ENCODE results near the gene MMP28. TPM values are rescaled to one million over a fixed set of nuclear protein-coding genes. Genes with fewer than 3 reads are reported as not detected.

The MMP28 gene
- polyA plus RNA-seq, 3 donors: 1.4 to 1.5 (median 1.4) TPM

DNA sequence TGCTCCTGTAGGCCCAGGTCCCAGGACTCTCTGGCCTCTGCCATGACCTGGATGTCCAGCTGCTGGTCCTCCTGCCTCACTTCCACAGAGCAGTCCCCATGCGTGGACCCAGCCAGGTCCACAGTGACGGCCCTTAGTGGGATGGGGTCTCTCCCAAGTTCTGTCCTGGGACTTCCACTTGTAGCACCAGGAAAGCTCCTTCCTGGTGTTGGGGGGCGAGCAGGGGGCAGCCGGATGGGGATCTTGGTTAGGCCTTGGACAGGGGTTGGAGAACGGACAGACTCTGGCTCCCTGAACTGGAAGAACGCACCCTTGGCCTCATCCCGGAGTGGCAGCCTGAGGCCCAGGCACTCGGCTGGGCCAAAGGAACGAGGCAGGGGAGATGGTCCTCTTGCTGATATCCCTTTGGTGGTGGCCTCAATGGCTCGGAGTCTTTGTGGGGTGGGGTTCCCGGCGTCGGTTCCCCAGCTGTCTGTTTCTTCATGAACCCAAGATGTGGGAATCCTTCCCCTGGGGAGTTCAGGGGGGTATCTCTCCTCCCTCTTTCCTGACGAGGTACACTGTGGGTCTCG, 49.6 kb downstream of the MMP28 start:
- DNase-seq (ENCODE audit: low read depth in 3 of 3, low spot score in 2 of 3): no peak

DNA sequence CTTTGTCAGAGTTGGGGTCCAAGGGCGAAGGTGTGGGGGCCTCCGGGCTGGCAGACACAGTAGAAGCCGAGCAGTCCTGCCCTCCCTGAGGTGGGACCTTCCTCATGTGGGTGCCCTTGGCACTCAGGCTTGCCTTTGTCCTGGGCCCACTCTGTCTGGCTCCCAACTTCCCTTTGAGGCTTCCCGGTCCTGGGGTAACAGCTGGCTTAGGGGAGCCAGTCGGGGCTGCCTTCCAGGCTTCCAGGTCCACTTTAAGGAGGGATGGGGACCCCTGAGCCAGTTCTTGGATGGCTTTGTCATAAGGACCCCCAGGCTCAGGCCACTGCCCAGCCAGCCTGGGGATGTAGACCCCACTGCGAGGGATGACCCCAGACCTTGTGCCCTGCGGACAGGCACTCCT, 50.2 kb downstream of the MMP28 start:
- no peak for DNase-seq (ENCODE audit: low read depth in 3 of 3, low spot score in 2 of 3)

DNA sequence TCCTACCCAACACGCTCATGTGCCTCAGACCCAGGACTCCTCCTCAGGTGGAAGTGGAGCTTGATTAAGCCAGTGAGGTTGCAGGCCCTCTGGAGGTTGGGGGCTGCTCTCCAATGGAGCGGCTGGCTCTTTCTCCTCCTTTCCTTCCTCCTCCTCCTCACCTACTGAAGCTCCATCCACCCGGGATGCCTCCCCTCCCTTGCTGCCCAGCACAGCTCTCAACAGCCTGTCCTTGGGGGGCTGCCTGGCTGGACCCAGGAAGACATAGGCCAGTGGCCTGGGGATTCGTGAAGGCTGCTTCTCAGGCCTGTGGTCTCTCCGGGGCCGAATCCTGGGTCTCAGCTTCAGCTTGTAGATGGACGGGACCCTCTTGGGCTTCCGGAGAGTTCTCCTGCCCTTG, 50.6 kb downstream of the MMP28 start:
- DNase-seq (ENCODE audit: low read depth in 3 of 3, low spot score in 2 of 3): no peak

DNA sequence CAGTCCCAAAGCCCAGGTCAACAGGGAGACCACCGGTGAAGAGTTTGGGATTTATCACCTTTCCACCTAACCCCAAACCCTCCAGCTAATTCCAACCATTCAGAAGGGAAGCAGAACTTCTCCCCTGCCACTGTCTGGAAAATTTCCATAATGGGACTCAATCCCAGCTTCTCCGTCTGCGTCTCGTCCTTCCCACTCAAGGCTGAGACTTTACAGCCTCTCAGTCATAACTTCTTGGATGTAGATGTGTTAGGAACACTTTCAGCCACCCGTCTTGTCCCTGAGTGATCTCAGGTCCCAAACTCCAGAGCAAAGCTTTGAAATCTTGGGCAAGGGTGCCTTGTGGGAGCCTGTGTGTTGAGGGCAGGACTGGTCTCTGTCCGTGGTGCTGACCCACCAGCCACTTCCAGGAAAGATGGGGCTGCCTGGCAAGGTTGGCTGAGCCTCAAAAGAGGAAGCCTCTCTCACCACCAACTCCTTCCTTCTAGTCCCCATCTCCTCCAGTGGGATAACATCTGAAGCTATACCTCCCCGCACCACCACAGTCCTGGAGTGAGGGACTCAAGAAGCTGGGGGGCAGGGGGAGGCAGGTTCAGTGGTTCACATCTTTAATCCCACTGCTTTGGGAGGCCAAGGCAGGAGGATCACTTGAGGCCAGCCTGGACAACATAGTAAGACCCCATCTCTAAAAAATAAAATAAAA, 51.7 kb downstream of the MMP28 start:
- no peak for DNase-seq (ENCODE audit: low read depth in 3 of 3, low spot score in 2 of 3)

DNA sequence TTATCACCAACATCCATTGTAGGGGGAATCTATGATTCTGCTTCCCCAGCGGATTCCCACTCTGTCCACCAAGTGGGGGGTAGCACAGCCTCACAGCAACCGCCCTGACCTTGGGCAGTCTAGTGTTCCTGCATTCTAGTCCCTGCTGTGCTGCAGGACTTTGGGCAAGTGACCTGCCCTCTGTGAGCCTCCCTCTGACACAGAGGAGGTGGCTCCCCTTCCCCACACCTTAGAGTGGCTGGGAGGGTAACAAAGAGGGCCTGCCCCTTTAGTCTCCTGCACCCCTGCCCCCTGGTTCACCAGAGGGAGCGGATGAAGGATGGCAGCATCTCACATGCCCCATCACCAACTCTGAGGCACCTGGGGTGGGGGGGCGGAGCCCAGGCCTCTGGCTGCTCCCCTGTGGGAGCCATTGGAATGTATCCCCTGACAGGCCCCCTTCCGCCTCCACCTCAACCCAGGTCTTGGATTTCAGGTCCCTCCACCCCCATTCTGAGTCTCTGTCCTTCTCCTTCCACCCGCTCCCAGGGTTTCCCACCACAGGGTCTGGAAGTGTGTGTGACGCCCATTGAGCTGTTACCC, 52.5 kb downstream of the MMP28 start:
- DNase-seq (ENCODE audit: low read depth in 3 of 3, low spot score in 2 of 3): no peak

DNA sequence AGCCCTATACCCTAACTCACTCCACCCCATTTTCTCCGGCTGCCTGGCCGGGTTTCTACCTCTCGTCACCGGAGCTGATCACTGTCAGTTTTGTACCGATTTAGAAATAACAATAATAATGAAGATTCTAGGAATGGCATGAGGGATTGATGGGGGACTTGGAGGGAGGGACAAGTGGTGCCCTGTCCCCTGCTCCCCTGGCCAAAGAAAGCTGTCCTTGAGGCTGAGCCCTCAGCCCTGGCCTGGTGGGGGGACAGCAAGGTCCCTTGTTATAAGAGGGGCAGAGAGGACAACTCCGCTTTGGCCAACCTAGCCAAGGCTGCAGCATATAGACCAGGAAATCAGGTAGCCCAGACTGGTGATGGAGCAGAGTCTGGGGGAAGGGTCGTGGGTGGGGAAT, 52.9 kb downstream of the MMP28 start:
- no peak for DNase-seq (ENCODE audit: low read depth in 3 of 3, low spot score in 2 of 3)

DNA sequence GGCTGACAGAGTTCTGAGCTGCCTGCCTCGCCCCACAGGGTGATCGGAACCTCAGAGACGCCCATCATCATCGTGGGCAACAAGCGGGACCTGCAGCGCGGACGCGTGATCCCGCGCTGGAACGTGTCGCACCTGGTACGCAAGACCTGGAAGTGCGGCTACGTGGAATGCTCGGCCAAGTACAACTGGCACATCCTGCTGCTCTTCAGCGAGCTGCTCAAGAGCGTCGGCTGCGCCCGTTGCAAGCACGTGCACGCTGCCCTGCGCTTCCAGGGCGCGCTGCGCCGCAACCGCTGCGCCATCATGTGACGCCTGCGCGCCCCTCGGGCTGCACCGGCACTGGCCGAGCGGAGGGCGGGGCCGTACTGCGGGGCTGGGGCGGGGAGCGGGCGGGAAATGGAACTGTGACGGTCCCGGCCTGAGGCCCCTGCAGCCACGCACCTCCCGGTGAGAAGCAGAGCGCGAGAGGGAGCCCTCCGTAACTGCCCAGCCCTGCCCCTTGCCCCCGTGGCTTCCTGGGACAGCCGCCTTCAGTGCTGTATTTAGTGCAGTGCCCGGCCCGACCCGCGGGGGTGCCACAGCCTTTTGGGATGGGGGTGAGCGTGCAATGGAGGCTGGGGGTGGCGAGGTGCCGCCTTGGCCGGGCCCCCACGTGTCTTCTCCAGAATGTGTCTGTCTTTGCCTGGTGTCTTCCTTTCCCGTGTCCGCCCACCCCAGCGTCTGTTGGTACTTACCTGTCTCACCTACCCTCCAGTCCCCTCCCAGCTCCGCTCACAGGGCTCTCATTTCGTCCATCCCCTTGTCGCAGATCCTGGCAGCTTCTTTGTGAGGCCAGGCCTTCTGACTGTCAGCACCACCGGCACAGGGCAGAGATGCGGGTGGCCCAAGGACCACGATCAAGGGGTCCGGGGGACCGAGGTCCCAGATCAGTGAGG, 54.2 kb downstream of the MMP28 start:
- no peak for DNase-seq (ENCODE audit: low read depth in 3 of 3, low spot score in 2 of 3)

DNA sequence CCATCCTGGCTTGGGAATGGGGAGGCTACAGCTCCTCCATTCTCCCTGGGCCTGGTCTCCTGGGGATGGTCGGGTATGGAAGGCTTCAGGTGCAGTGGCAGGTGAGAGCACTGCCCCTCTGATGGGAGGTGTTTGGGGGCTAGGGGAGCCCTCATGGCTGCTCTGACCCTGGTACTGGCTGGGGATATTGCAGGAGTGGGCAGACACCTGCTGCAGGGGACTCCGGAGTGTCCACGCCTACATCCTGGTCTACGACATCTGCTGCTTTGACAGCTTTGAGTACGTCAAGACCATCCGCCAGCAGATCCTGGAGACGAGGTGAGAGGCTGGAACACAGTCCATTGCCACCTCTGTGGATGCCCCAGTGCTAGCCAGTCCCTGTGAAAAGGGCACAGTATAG, 55.2 kb downstream of the MMP28 start:
- no peak for DNase-seq (ENCODE audit: low read depth in 3 of 3, low spot score in 2 of 3)

DNA sequence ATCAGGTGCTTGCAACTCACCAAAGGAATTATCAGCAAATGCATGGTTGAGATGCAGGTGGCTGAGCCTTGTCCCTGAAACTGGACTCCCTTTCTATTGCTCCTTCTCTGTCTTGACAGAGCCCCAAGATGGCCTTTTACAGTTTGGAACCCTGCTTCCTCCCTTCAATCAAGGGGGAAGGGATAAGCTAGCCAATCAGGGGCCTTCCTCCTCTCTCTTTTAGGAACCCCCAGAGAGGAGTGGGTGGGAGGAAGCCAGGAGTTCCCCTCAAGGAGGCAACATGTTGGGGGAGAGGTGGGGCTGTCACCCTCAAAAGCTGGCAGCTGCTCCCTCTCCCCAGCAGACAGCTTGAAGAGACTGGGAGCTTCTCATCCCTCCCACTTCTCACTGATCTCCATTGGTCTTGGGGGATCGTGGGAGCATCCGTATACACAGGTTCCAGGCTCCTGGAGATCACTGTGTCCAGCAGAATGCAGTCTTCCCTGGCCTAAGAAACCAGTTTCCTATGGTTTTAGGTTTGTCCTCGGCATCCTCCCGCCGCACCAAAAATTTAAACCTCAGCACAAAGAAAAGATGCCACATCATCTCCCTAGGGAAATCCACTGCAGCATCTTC, 56.8 kb downstream of the MMP28 start:
- no peak for DNase-seq (ENCODE audit: low read depth in 3 of 3, low spot score in 2 of 3)

DNA sequence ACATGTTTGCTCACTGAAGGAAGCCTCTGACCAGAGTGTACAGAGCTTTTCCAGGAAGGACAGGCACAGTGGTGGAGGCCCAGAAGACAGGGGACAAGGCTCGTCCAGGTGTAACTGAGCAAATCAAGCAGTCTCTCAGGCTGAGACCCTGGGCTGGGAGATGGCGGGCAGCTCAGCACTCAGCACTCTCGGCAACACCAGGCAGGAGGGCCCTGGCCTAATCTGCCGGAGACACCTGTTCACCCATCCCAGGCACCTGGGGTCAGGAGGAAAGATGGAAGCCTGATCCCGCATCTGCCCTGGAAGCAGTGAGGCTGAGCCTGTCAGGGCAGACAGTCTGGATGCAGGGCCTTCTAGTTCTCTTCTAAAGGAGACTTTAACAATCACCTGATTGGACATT, 59.2 kb downstream of the MMP28 start:
- no peak for DNase-seq (ENCODE audit: low read depth in 3 of 3, low spot score in 2 of 3)

DNA sequence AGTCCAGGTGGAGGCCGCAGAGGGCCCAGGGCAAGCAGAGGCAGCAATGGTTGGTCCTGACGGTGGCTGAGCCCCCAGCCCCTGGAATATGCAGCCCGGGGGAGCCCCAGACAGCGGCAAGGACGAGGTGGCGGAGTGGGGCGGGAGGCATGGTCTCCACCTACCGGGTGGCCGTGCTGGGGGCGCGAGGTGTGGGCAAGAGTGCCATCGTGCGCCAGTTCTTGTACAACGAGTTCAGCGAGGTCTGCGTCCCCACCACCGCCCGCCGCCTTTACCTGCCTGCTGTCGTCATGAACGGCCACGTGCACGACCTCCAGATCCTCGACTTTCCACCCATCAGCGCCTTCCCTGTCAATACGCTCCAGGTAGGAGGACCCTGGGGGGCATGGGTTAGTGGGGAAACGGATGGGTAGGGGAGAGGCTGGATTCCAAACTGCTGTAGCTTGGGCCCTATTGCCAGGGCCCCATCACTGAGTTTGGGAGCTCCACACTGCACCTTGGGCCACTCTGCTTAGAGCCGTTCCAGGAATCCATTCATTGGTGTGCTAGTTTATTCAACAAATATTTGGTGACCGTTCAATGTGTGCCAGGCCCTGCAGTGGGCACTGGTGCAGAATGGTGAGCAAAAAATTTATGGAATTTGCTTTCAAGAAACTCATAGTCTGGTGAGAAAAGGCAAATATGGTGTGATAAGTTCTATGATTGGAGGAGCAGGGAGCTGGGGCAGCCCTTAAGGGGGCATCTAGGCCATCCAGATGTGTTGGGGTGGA, 60.2 kb downstream of the MMP28 start:
- no peak for DNase-seq (ENCODE audit: low read depth in 3 of 3, low spot score in 2 of 3)

DNA sequence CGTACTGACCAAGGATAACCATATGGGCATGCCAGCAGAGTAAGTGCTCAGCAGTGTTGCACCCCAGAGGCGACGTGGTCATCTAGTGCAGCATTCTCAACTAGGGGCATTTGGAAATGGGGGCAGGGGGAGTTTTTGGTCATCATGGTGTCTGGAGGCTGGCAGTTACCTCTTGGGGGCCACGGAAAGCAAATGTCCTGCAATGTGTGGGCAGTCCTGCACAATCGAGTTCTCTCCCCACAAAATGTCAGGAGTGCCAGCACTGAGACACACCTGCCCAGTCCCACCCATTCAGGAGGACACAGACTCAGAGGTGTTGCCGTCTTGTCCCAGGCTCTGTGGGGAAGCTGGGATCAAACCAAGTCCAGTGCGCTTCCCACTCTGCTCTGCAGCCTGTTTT, 61.0 kb downstream of the MMP28 start:
- DNase-seq (ENCODE audit: low read depth in 3 of 3, low spot score in 2 of 3): no peak

DNA sequence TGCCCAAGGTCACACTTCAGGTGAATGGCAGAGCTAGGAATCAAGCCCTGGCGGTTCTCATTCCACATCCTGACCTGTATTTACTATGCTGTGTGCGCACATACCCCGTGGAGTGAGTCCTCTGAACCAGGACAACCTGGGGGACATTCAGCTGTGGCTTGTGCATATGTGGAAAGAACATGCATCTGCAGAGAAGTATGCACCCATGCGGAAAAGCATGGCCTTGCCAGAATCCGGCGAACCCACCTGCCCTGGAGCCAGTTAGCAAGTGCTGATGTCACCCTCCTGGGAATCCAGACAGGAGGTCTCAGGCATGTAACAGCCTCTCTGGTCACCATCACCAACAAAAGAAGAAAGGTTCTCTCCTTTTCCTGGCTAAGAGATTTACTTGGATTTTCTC, 62.1 kb downstream of the MMP28 start:
- no peak for DNase-seq (ENCODE audit: low read depth in 3 of 3, low spot score in 2 of 3)

DNA sequence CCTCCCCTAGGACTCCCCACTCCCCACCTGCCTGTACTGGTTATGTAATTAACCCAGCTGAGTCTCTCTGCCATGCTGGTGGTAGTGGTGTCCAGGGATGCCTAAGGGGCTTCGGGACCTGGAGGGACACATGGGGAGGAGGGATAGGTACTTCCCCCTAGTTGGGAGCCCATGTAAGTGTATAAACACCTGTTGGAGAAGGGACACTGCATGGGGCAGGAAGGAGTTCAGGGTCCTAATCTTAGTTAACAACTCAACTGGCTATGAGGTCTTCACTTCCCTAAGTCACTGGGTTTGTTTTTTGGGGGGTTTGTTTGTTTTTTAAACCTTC, 62.7 kb downstream of the MMP28 start:
- no peak for DNase-seq (ENCODE audit: low read depth in 3 of 3, low spot score in 2 of 3)

DNA sequence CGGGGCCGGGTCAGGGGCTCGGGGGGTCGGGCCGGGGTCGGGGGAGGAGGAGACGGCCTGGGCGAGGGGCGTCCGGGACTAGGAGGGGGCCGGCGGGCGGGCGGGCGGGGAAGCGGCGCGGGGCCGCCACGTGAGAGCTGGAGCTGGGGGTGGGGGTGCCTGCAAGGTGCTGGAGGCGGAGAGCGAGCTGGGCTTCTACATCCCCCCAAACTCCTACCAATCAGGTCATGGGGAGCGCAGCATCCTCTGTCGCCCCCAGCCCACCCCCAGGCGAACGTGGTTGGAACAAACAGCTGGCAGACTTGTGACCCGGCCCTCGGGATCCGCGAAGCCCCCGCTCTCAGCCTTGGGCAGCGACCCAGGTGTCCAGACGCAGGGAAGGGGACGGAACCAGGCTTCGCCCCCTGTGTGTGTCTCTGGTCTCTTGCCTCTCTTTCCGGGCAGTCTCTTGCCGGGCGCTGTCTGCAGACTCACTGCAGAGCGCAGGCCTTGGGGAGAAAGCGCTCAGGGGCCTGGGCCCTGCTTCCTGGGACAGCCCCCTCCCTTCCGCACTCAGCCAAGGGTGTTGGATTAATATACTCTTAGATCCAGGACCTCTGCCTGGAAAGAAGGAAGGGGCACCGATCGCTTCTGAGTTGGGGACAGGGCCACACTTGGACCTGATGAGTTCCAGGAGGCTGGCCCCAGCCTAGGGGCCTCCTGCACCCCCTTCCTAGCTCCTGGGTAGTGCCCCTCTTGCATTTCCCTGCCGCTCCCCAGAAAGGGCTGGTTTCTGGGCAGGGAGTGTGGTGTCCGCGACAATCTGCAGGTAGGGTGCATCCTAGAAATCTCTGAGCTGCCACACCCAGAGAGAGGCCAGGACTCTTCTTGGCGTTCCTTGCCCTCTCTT, 63.3 kb downstream of the MMP28 start:
- DNase-seq (ENCODE audit: low read depth in 3 of 3, low spot score in 2 of 3): no peak

DNA sequence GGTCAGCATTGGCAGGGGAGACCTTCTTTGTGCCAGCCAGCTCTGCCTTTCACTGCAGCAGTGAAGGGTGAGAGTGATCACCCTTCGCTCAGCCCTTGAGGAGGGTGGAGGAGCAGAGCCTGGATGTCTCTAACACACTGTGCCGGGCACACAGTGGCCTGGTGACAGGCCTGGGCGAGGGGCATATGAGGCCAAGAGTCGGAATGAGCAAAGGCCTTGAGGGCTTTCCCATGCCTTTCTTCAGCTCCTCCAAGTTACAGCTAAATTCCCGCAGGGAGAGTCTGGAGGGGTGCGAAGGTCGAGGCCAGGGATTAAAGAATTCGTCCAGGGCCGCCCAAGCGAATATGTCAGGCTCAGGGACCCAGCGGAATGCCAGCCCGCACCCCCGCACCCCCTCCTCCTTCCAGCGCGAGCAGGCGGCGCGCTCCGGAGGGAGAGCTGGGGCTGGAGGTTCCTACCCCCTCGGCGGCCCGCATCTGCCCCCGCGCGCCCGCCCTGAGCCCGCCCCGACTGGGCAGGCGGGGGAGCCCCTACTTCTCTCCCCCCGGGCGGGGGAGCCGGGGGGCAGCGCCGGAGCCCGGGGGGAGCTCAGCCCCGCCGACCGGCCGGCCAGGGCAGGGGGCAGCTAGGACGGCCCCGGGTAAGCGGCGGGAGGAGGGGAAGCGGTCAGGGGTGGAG, 64.1 kb downstream of the MMP28 start, which contains the start of gene RASL10B:
Gene RASL10B, plus strand, starts transcription at position 401 of the 678 bp plus-strand sequence. CDS start 3,546 bp downstream, outside the sequence.
- no peak for DNase-seq (ENCODE audit: low read depth in 3 of 3, low spot score in 2 of 3)

DNA sequence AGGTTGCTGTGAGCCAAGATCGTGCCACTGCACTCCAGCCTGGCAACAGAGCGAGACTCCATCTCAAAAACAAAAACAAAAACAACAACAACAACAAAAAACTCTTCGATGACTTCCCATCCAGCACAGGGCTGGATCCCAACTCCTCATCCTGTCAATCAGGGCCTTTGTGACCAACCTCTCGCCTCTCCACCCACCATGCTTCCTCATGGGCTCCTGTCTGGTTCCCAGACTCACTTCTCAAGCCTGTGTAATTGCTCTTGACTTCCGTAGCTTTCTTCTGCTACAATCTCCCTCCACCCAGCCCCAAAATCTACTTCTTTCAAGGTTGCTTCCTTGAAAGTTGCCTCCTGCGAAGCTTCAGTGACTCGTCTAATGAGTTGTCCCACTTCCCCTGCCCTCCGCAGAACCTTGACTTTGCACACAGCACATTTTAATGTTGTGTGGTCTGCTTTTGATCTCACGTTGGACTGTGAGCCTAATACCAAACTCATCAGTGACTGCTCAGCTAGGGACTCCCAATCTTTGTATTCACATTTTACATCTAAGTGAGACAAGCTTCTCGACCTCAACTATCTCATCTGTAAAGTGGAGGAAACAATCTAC, 64.9 kb downstream of the MMP28 start:
- no peak for DNase-seq (ENCODE audit: low read depth in 3 of 3, low spot score in 2 of 3)

DNA sequence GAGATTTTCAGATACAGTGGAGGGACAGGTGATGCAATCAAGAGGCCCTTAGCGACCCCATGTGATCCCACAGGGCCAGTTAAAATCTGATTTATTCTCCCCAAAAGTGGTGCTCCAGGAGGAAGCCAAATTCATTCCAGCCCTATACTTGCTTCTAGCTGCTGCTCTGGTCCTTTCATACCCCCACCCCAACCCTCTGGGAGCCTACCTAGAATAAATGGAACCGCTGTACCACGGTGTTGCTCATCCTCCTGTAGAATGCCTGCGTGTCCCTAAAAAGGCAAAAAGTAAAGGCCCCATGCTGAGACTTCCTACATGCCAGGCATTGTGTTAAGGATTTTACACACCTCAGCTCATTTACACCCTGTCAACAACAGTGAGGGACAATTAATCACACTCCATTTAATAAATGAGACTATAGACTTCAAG, 66.0 kb downstream of the MMP28 start:
- no peak for DNase-seq (ENCODE audit: low read depth in 3 of 3, low spot score in 2 of 3)

Data from right renal cortex interstitium (tissue), 3 donors.